NB4 (cell line): ENCODE results near the gene PTPRN.

ENCODE experiments used
- POLR2A ChIP-seq: IDR thresholded peaks from 2 replicates; pipeline ENCODE4 v1.6.1; 2011; ENCODE audit warnings: mild to moderate bottlenecking; ENCODE audit not compliant: insufficient read length; ENCODE audit errors: extremely low read depth
- TF ChIP-seq, protein P1 (sequence below): IDR thresholded peaks from one replicate; pipeline ENCODE4 v1.5.1; 2012; ENCODE audit warnings: low read depth, low read length

DNA sequence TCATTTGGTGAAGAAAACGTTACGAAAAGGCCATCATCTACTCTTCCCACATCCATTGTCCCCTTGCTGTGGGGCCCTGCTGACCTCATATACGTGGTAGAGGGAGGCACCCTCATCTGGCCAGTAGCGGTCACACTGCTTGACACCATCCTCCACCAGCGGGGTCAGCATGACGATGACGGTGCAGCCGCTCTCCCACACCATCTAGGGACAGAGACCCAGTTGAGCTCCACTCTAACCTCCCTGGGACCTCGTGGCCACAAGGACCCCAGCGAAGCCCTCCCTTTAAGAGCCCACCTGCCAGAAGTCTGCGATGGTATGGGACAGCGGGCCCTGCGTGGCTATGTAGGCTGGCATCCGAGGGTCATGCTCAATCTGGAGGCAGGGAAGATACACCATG, 13.1 kb downstream of the PTPRN start:
- TF ChIP-seq, protein P1, sequence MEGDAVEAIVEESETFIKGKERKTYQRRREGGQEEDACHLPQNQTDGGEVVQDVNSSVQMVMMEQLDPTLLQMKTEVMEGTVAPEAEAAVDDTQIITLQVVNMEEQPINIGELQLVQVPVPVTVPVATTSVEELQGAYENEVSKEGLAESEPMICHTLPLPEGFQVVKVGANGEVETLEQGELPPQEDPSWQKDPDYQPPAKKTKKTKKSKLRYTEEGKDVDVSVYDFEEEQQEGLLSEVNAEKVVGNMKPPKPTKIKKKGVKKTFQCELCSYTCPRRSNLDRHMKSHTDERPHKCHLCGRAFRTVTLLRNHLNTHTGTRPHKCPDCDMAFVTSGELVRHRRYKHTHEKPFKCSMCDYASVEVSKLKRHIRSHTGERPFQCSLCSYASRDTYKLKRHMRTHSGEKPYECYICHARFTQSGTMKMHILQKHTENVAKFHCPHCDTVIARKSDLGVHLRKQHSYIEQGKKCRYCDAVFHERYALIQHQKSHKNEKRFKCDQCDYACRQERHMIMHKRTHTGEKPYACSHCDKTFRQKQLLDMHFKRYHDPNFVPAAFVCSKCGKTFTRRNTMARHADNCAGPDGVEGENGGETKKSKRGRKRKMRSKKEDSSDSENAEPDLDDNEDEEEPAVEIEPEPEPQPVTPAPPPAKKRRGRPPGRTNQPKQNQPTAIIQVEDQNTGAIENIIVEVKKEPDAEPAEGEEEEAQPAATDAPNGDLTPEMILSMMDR = no peak
- no peak for TF ChIP-seq POLR2A
